Measurements from ENCODE around the gene MACROD2. TPM values are rescaled to one million over a fixed set of nuclear protein-coding genes. Genes with fewer than 3 reads are reported as not detected.

MACROD2 gene
- total and polyA plus RNA-seq, 2 of the 4 experiments (the other 2 are of a cell fraction), result not detected

DNA sequence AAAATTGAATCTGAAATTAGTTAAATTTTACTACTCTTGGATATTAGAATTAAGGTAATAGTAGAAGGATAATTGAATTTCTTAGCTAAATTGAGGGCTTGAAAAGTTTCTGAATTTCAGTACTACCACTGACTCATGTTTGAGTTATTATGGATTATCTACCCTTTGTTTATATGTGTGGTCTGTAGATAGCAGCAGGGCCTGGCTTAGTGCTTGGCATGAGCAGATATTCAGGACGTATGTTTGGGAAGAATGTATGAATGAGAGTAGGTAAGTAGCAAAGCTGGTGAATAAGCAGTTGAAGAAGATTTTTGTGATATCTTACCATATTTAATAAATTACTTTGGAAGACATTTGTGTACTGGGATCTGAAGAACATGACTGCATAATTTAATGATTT lies 152.7 kb downstream of the MACROD2 start:
- TF ChIP-seq RFX5 (IDR thresholded peaks at IDR 0.05; ENCODE audit: low read depth, low read length), result no peak
- TF ChIP-seq MXI1 (IDR thresholded peaks at IDR 0.05; ENCODE audit: borderline replicate concordance, low read depth, low read length), result no peak
- TF ChIP-seq BHLHE40 (IDR thresholded peaks at IDR 0.05; ENCODE audit: low read depth, low read length), result no peak
- TF ChIP-seq FOS (IDR thresholded peaks at IDR 0.05; ENCODE audit: low read depth, low read length), result no peak
- no peak for TF ChIP-seq CEBPB (IDR thresholded peaks at IDR 0.05; ENCODE audit: low read depth, low read length)
- TF ChIP-seq MAZ (IDR thresholded peaks at IDR 0.05; ENCODE audit: borderline replicate concordance, low read depth, low read length), result no peak
- no peak for TF ChIP-seq RAD21 (IDR thresholded peaks at IDR 0.05; ENCODE audit: low read length)
- no TSS peak for BruUV-seq (replicated peaks)
- H3K9me3 ChIP-seq (ENCODE audit: control insufficient read depth, insufficient read depth, low read length), result no peaks in the 10 kb centered on the region
- no peak overlapping the region for H3K56ac ChIP-seq (ENCODE audit: extremely low read depth, insufficient read depth, low read length)
- intact Hi-C loops (cut with micrococcal nuclease), result no loop called here
- no peak overlapping the region for H2AK9ac ChIP-seq (replicated peaks; ENCODE audit: low read depth, low read length, poor library complexity)
- dilution Hi-C loops (cut with HindIII; ENCODE audit: low sequenced_read_pairs, unreplicated experiment), result no loop called here
- no peak overlapping the region for H2AK5ac ChIP-seq (ENCODE audit: low read depth, low read length)
- no peak overlapping the region for H3K18ac ChIP-seq (ENCODE audit: low read depth, low read length)
- H3K4me3 ChIP-seq (ENCODE audit: insufficient read depth, low read depth, low read length), result no peak overlapping the region
- H3K4ac ChIP-seq (ENCODE audit: low read depth, low read length), result no peak overlapping the region
- no peaks in the 10 kb centered on the region for H3K27me3 ChIP-seq (ENCODE audit: control insufficient read depth, insufficient read depth, low read length)
- H2BK15ac ChIP-seq (ENCODE audit: low read depth, low read length), result no peak overlapping the region
- ATAC-seq (ENCODE audit: low read depth) (no peak), DNase-seq (peak; percentile 33)
- no CpG with 5 or more reads among the region's 1 CpG for WGBS, 2 experiments (ENCODE audit: extremely low coverage in 2 of 2, insufficient read length in 1 of 2)
- H3K4me1 ChIP-seq (ENCODE audit: control insufficient read depth, insufficient read depth, low read length), result no peaks in the 10 kb centered on the region
- no peak overlapping the region for H3K4me2 ChIP-seq (ENCODE audit: low read depth, low read length)
- no peak overlapping the region for H3K14ac ChIP-seq (replicated peaks; ENCODE audit: low read depth, low read length)
- H3K36me3 ChIP-seq (ENCODE audit: control insufficient read depth, insufficient read depth, low read length), result no peaks in the 10 kb centered on the region
- no peak overlapping the region for H4K8ac ChIP-seq (ENCODE audit: low read depth in 2 of 2, low read length in 2 of 2)
- H2AFZ ChIP-seq (replicated peaks; ENCODE audit: low read length, poor library complexity), result no peak overlapping the region
- H3K23ac ChIP-seq (ENCODE audit: low read depth, low read length), result no peak overlapping the region
- no peaks in the 10 kb centered on the region for H4K20me1 ChIP-seq (ENCODE audit: insufficient read depth, low read length)
- H4K91ac ChIP-seq (ENCODE audit: insufficient read depth, low read depth, low read length), result no peak overlapping the region
- no peaks in the 10 kb centered on the region for H3K79me1 ChIP-seq (ENCODE audit: low read depth in 1 of 2, low read length in 2 of 2)
- H2BK120ac ChIP-seq (ENCODE audit: low read depth, low read length), result no peak overlapping the region
- H4K5ac ChIP-seq (ENCODE audit: low read depth, low read length), result no peak overlapping the region
- ChIA-PET POLR2A (ENCODE audit: unreplicated experiment) (no interaction called here), CTCF (no interaction called here)
- H2BK5ac ChIP-seq (ENCODE audit: low read depth, low read length, poor library complexity, severe bottlenecking), result no peak overlapping the region
- H2BK20ac ChIP-seq (ENCODE audit: low read depth, low read length), result no peak overlapping the region
- H3K27ac ChIP-seq (ENCODE audit: insufficient read depth, low read length), result no peak overlapping the region
- in situ Hi-C loops (cut with MboI; ENCODE audit: low sequenced_read_pairs), result no loop called here
- H3K9ac ChIP-seq (ENCODE audit: low read depth, low read length), result no peak overlapping the region
- H3K9me1 ChIP-seq (ENCODE audit: insufficient read depth, low read length), result no peaks in the 10 kb centered on the region

Data from IMR-90 (cell line).